ENCODE data around the gene TNXB.

The TNXB gene

GRCh38 chr6:32154514-32155161, 45.5 kb upstream of the TNXB start:
- Histone ChIP-seq H3K9me3 (ENCODE audit: insufficient read depth, low read depth, low read length) (no peaks in the 10 kb centered on the region), H3K9ac (ENCODE audit: low read length) (peak overlapping the region; percentile 74), H3K79me1 (ENCODE audit: low read length) (peaks cover 19% of the 10 kb centered on the region), H2AK5ac (ENCODE audit: low read length) (peak overlapping the region; percentile 59), H4K91ac (ENCODE audit: low read depth, low read length) (peak overlapping the region; percentile 81), H3K4me1 (ENCODE audit: control insufficient read depth in 1 of 2, insufficient read depth in 2 of 2, low read length in 2 of 2) (peaks cover 10 to 13% of the 10 kb centered on the region in 2 experiments), H3K4ac (ENCODE audit: low read depth, low read length) (peak overlapping the region; percentile 75), H2AFZ (ENCODE audit: insufficient read depth, low read length, poor library complexity) (peak overlapping the region; percentile 96), H4K12ac (ENCODE audit: low read depth, low read length) (peak overlapping the region; percentile 84), H3K36me3 (ENCODE audit: control insufficient read depth in 1 of 2, insufficient read depth in 2 of 2, low read length in 2 of 2) (peaks cover 20 to 23% of the 10 kb centered on the region in 2 experiments), H2BK120ac (ENCODE audit: insufficient read depth, low read length, poor library complexity) (peak overlapping the region; percentile 70), H3K4me3 (ENCODE audit: low read depth, low read length) (peak overlapping the region; percentile 82), H3K18ac (ENCODE audit: low read length) (peak overlapping the region; percentile 85), H3K23ac (ENCODE audit: low read length) (no peak overlapping the region), H3K14ac (ENCODE audit: low read length) (peak overlapping the region; percentile 89), H3K27ac (ENCODE audit: low read depth, low read length) (peak overlapping the region; percentile 46), H4K8ac (ENCODE audit: low read depth, low read length) (peak overlapping the region; percentile 87), H3K79me2 (ENCODE audit: control insufficient read depth, insufficient read depth, low read length, poor library complexity) (peaks cover 14% of the 10 kb centered on the region), H3K4me2 (ENCODE audit: low read length) (peak overlapping the region; percentile 96), H2BK5ac (ENCODE audit: low read depth, low read length, poor library complexity) (no peak overlapping the region), H3K27me3 (ENCODE audit: insufficient read depth, low read length) (peaks cover 20% of the 10 kb centered on the region), H2BK12ac (ENCODE audit: low read length) (peak overlapping the region; percentile 17)
- DNase-seq: peak; percentile 41 to 68
- no CpG with 5 or more reads among the region's 34 CpGs for WGBS (ENCODE audit: extremely low coverage, insufficient coverage, insufficient read length)

DNA sequence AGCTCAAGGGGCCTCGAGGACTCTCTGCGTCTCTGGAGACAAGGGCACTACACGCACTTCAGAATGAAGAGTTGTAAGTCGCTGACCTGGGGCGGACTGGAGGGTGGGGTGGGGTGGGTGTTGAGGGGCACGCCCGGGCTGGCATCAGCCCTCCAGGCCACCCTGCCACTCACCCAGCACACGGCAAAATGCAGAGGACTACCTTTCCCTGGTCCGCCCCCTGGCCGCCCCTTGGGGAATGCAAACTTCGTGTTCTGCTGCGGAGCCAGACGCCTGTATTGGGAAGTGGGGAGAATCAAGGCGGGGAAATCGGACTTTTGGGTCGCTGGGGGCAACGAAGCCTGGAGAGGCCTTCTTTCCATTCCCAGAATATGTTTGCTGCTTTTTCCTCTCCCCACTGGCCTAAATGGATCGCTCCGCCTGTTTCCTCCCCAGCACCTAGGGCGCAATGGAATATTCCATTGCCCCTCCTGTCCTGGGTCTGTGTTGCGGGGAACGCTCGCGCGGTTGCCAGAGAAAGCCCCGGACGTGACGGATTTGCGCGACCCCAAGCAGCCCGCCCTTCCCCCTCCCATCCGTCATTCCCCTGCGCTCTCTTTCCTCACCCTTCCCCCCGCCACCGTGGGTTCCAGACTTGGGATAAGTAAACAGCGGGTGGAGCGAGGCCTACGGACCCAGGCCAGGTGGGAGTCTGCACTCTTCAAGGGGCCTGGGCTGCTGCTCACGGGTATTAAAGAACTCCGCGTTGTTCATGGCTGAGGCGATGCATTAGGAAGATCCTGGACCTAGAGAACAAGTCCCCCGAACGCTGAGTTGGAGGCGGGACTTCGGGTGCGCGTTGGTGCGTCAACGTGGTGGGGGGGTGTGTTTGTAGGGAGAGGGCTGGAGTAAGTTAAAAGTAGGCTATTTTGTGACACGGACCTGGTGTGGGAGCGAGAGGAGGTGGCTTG, 44.7 kb upstream of the TNXB start, which contains the start of gene PPT2:
Gene PPT2, plus strand, starts transcription at position 578 of the 950 bp plus-strand sequence. CDS start 454 bp downstream, outside the sequence.
- H3K9ac ChIP-seq (ENCODE audit: low read length): peak within 1 kb of the TSS; percentile 78
- H3K9me3 ChIP-seq (ENCODE audit: insufficient read depth, low read depth, low read length): peaks cover 2% of the 10 kb centered on the region
- H3K14ac ChIP-seq (ENCODE audit: low read length): peak within 1 kb of the TSS; percentile 89
- H3K4me1 ChIP-seq (ENCODE audit: control insufficient read depth in 1 of 2, insufficient read depth in 2 of 2, low read length in 2 of 2): peaks cover 10 to 13% of the 10 kb centered on the region in 2 experiments
- peak within 1 kb of the TSS; percentile 87 for H4K8ac ChIP-seq (ENCODE audit: low read depth, low read length)
- H2BK120ac ChIP-seq (ENCODE audit: insufficient read depth, low read length, poor library complexity): peak within 1 kb of the TSS; percentile 84
- H3K4me3 ChIP-seq (ENCODE audit: low read depth, low read length): peak within 1 kb of the TSS; percentile 82
- peak within 1 kb of the TSS; percentile 96 for H3K4me2 ChIP-seq (ENCODE audit: low read length)
- peaks cover 19% of the 10 kb centered on the region for H3K79me1 ChIP-seq (ENCODE audit: low read length)
- peak within 1 kb of the TSS; percentile 96 for H2AFZ ChIP-seq (ENCODE audit: insufficient read depth, low read length, poor library complexity)
- peak within 1 kb of the TSS; percentile 91 for H4K12ac ChIP-seq (ENCODE audit: low read depth, low read length)
- H2BK5ac ChIP-seq (ENCODE audit: low read depth, low read length, poor library complexity): peak within 1 kb of the TSS; percentile 87
- no CpG with 5 or more reads among the region's 52 CpGs for WGBS (ENCODE audit: extremely low coverage, insufficient coverage, insufficient read length)
- H3K36me3 ChIP-seq (ENCODE audit: control insufficient read depth in 1 of 2, insufficient read depth in 2 of 2, low read length in 2 of 2): peaks cover 20 to 23% of the 10 kb centered on the region in 2 experiments
- H4K91ac ChIP-seq (ENCODE audit: low read depth, low read length): peak within 1 kb of the TSS; percentile 84
- H3K18ac ChIP-seq (ENCODE audit: low read length): peak within 1 kb of the TSS; percentile 86
- DNase-seq: peak; percentile 38 to 58
- peak within 1 kb of the TSS; percentile 75 for H3K27ac ChIP-seq (ENCODE audit: low read depth, low read length)
- H2AK5ac ChIP-seq (ENCODE audit: low read length): peak within 1 kb of the TSS; percentile 59
- H2BK12ac ChIP-seq (ENCODE audit: low read length): peak within 1 kb of the TSS; percentile 32
- H3K4ac ChIP-seq (ENCODE audit: low read depth, low read length): peak within 1 kb of the TSS; percentile 75
- H3K23ac ChIP-seq (ENCODE audit: low read length): no peak within 1 kb of the TSS
- peaks cover 20% of the 10 kb centered on the region for H3K27me3 ChIP-seq (ENCODE audit: insufficient read depth, low read length)
- H3K79me2 ChIP-seq (ENCODE audit: control insufficient read depth, insufficient read depth, low read length, poor library complexity): peaks cover 14% of the 10 kb centered on the region

DNA sequence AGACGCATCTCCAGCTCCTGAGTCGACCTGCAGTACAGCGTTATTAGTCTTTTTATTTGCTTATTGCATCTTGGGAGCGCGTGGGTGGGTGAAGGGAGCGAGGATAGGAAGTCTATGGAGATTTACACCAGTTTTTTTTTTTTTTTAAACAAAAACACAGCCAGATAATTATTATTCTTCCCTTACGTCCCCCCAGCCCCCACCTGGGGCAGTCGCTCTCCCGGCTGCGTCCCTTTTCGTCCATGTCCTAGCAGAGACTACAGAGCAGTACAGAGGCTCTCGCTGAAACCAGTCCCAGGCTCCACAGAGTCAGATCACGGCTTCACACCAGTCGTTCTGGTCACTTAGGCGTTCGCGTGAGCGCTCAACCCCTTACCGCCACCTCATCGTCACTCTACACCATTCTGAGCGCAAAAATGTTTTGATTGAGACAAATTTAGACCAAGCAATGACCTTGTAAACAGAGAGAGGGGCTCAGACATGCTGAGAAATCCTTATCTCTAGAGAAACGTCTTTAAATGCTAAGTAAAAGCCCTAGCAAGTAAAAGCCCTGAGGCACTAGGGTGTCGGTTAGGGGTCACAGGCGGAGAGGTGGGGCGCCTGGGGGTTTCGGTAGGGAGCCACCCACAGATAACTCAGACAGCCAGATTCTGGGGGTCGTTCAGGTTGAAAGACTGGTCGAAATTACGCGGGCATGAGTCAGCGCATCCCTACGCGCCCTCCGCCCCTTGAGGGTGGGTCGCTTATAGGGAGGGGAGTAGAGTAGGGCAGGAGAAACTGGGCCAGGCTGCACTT, 43.8 kb upstream of the TNXB start:
- Histone ChIP-seq H3K79me1 (ENCODE audit: low read length) (peaks cover 19% of the 10 kb centered on the region), H3K4me1 (ENCODE audit: control insufficient read depth in 1 of 2, insufficient read depth in 2 of 2, low read length in 2 of 2) (peaks cover 10 to 13% of the 10 kb centered on the region in 2 experiments), H2AFZ (ENCODE audit: insufficient read depth, low read length, poor library complexity) (peak overlapping the region; percentile 71), H2BK5ac (ENCODE audit: low read depth, low read length, poor library complexity) (peak overlapping the region; percentile 87), H4K8ac (ENCODE audit: low read depth, low read length) (peak overlapping the region; percentile 81), H3K27ac (ENCODE audit: low read depth, low read length) (peak overlapping the region; percentile 37), H2AK5ac (ENCODE audit: low read length) (no peak overlapping the region), H4K91ac (ENCODE audit: low read depth, low read length) (peak overlapping the region; percentile 84), H3K9ac (ENCODE audit: low read length) (peak overlapping the region; percentile 43), H3K79me2 (ENCODE audit: control insufficient read depth, insufficient read depth, low read length, poor library complexity) (peaks cover 14% of the 10 kb centered on the region), H3K36me3 (ENCODE audit: control insufficient read depth in 1 of 2, insufficient read depth in 2 of 2, low read length in 2 of 2) (peaks cover 18 to 20% of the 10 kb centered on the region in 2 experiments), H3K18ac (ENCODE audit: low read length) (peak overlapping the region; percentile 86), H3K27me3 (ENCODE audit: insufficient read depth, low read length) (peaks cover 20% of the 10 kb centered on the region), H4K12ac (ENCODE audit: low read depth, low read length) (peak overlapping the region; percentile 91), H2BK12ac (ENCODE audit: low read length) (peak overlapping the region; percentile 32), H3K4ac (ENCODE audit: low read depth, low read length) (peak overlapping the region; percentile 38), H3K9me3 (ENCODE audit: insufficient read depth, low read depth, low read length) (peaks cover 3% of the 10 kb centered on the region), H3K4me2 (ENCODE audit: low read length) (peak overlapping the region; percentile 96), H3K23ac (ENCODE audit: low read length) (no peak overlapping the region), H3K4me3 (ENCODE audit: low read depth, low read length) (peak overlapping the region; percentile 82), H2BK120ac (ENCODE audit: insufficient read depth, low read length, poor library complexity) (peak overlapping the region; percentile 84), H3K14ac (ENCODE audit: low read length) (peak overlapping the region; percentile 87)
- DNase-seq: peak in 1 of 2 donors; percentile 37
- WGBS (ENCODE audit: extremely low coverage, insufficient coverage, insufficient read length): no CpG with 5 or more reads among the region's 35 CpGs
